GM12878 (cell line): ENCODE measurements around the gene RARRES2. TPM values are rescaled to one million over a fixed set of nuclear protein-coding genes. Genes with fewer than 3 reads are reported as not detected.

Experiments used
- ATAC-seq: fragments of 200-7000 bp; cut with Tn5 transposase; 3 replicates; pipeline ENCODE4 v1.9.1; 2020; ENCODE audit warnings: mild to moderate bottlenecking, moderate library complexity
- BruUV-seq: library from RNA; stranded (reverse); fragments of 400-500 nt; replicated peaks from 2 replicates; lab custom pipeline; 2021; lab: Mats Ljungman, UMichigan
- CTCF ChIA-PET: fragments of 300-600 bp; sonication (Branson Sonifier 250); formaldehyde crosslinking; extraction: SDS; loops from one replicate; lab custom pipeline; 2021; ENCODE audit warnings: inconsistent platforms; lab: Yijun Ruan, JAX
- POLR2A ChIA-PET: fragments of 350-600 bp; formaldehyde crosslinking; extraction: SDS; loops from one replicate; lab custom pipeline; 2021; ENCODE audit warnings: inconsistent platforms; lab: Charles Lee
- RAD21 ChIA-PET: fragments of 300-600 bp; sonication (Branson Sonifier 250); formaldehyde crosslinking; loops from one replicate; lab custom pipeline; 2023; ENCODE audit warnings: antibody characterized with exemption; ENCODE audit not compliant: unreplicated experiment; lab: Charles Lee
- SMC1A ChIA-PET: fragments of 300-600 bp; sonication (Branson Sonifier 250); formaldehyde crosslinking; loops from one replicate; lab custom pipeline; 2023; ENCODE audit not compliant: unreplicated experiment, uncharacterized antibody; lab: Charles Lee
- DNase-seq: peaks from one replicate; pipeline ENCODE4 v3.0.0-alpha.2; 2011; ENCODE audit warnings: low read depth, low spot score
- FAIRE-seq: peaks from 3 replicates; lab custom pipeline; 2011; peaks lifted over from hg19 to GRCh38; lab: Jason Lieb, UNC
- H2AFZ ChIP-seq: 2 replicates; pipeline ENCODE4 v1.6.0; 2011; ENCODE audit warnings: low read depth, low read length, control low read depth; ENCODE audit not compliant: control insufficient read depth
- H3K27ac ChIP-seq: 2 replicates; pipeline ENCODE4 v1.5.1; 2011; ENCODE audit warnings: control low read depth; ENCODE audit not compliant: control insufficient read depth, insufficient read depth
- H3K27me3 ChIP-seq, 2 experiments: replicated peaks in 1 of 2; 2 replicates each; pipeline versions ENCODE4 v1.6.0 to v1.6.1; 2011; ENCODE audit warnings: low read length in 1 of 2; ENCODE audit not compliant: control insufficient read depth in 2 of 2, insufficient read depth in 2 of 2
- H3K36me3 ChIP-seq, 2 experiments: 2 replicates each; pipeline ENCODE4 v1.5.1; 2011; ENCODE audit warnings: low read length in 1 of 2; ENCODE audit not compliant: control insufficient read depth in 2 of 2, insufficient read depth in 2 of 2
- H3K4me1 ChIP-seq: 2 replicates; pipeline ENCODE4 v1.6.1; 2011; ENCODE audit warnings: mild to moderate bottlenecking, low read length, moderate library complexity, mixed read lengths; ENCODE audit not compliant: control insufficient read depth, insufficient read depth
- H3K4me2 ChIP-seq: 2 replicates; pipeline ENCODE4 v1.6.0; 2011; ENCODE audit warnings: control low read depth; ENCODE audit not compliant: control insufficient read depth, insufficient read depth
- H3K4me3 ChIP-seq: fragments of 200-600 bp; sonication (generic); 2 replicates; pipeline ENCODE4 v1.5.1; 2016
- H3K79me2 ChIP-seq: 2 replicates; pipeline ENCODE4 v1.6.0; 2011; ENCODE audit warnings: low read length; ENCODE audit not compliant: control insufficient read depth, insufficient read depth
- H3K9ac ChIP-seq: 2 replicates; pipeline ENCODE4 v1.8.0; 2011; ENCODE audit warnings: low read length, control low read depth, mixed read lengths; ENCODE audit not compliant: control insufficient read depth, insufficient read depth
- H3K9me3 ChIP-seq: replicated peaks from 3 replicates; pipeline ENCODE4 v1.5.1; 2011; ENCODE audit warnings: mild to moderate bottlenecking, low read length; ENCODE audit not compliant: control insufficient read depth, insufficient read depth
- H4K20me1 ChIP-seq: 2 replicates; pipeline ENCODE4 v1.6.0; 2011; ENCODE audit not compliant: control insufficient read depth, insufficient read depth
- EP300 ChIP-seq, 2 experiments: fragments of 150-350 bp in 1 of 2; IDR thresholded peaks; 2 replicates each; pipeline ENCODE4 v1.6.1; 2011 to 2012; ENCODE audit warnings: low read depth in 2 of 2, low read length in 2 of 2, borderline replicate concordance in 1 of 2, improper control_type of control experiment in 1 of 2, inconsistent platforms in 1 of 2; ENCODE audit not compliant: control insufficient read depth in 1 of 2
- GABPA ChIP-seq: IDR thresholded peaks from 2 replicates; pipeline ENCODE4 v1.6.1; 2014; ENCODE audit warnings: antibody characterized with exemption, low read depth, mild to moderate bottlenecking, inconsistent platforms
- GATAD2B ChIP-seq: fragments of 450-650 bp; conservative IDR thresholded peaks from 2 replicates; pipeline ENCODE4 v1.6.1; 2017; ENCODE audit warnings: low read depth, mild to moderate bottlenecking, moderate library complexity
- IKZF1 ChIP-seq: fragments of 450-650 bp; conservative IDR thresholded peaks from 2 replicates; pipeline ENCODE4 v1.6.1; 2017; ENCODE audit warnings: antibody characterized with exemption, mild to moderate bottlenecking
- MTA2 ChIP-seq: fragments of 450-650 bp; IDR thresholded peaks from 2 replicates; pipeline ENCODE4 v1.6.1; 2016; ENCODE audit warnings: low read depth, mild to moderate bottlenecking, moderate library complexity
- NR2C2 ChIP-seq: IDR thresholded peaks from 2 replicates; pipeline ENCODE4 v1.6.1; 2011; ENCODE audit warnings: borderline replicate concordance, low read depth; ENCODE audit not compliant: control insufficient read depth, insufficient read length
- NR2F1 ChIP-seq: fragments of 450-650 bp; conservative IDR thresholded peaks from 2 replicates; pipeline ENCODE4 v1.6.1; 2017; ENCODE audit warnings: mild to moderate bottlenecking
- RAD21 ChIP-seq: IDR thresholded peaks from 2 replicates; pipeline ENCODE4 v1.6.1; 2011; ENCODE audit warnings: mild to moderate bottlenecking, low read depth, low read length, moderate library complexity; ENCODE audit not compliant: insufficient read depth
- RCOR1 ChIP-seq: conservative IDR thresholded peaks from 2 replicates; pipeline ENCODE4 v1.6.1; 2012; ENCODE audit warnings: low read depth, low read length, improper control_type of control experiment
- TCF3 ChIP-seq: IDR thresholded peaks from 2 replicates; pipeline ENCODE4 v1.6.1; 2012; ENCODE audit warnings: low read depth, mild to moderate bottlenecking, low read length, borderline replicate concordance; ENCODE audit not compliant: insufficient read depth
- WGBS: methylation state at CpG from one replicate; pipeline ENCODE4 v1.1.6; 2016; ENCODE audit warnings: low lambda C conversion rate; ENCODE audit not compliant: insufficient replicate concordance, insufficient coverage; ENCODE audit errors: missing lambda C conversion rate; 5-methylcytosine and 5-hydroxymethylcytosine counted together
- in situ Hi-C: fragments of 300-500 bp; cut with MboI; formaldehyde crosslinking; loops from 9 replicates; pipeline ENCODE4 v1.14.3; 2018; ENCODE audit warnings: mixed read lengths
- intact Hi-C: fragments of 100-400 bp; cut with micrococcal nuclease; formaldehyde crosslinking; loops from one replicate; pipeline ENCODE4 v1.14.2; 2022; ENCODE audit not compliant: unreplicated experiment
- polyA plus RNA-seq, 11 experiments: library from polyadenylated mRNA; depleted of rRNA in 4 of 11; unstranded in 6 of 11; stranded (reverse) in 5 of 11; fragments of >200 nt; fragmentation: Nextera tagmentation in 4 of 11; fragmentation: Illumina TruSeq in 1 of 11; extraction: Ambion mirVana in 4 of 11; extraction: Trizol in 1 of 11; gene quantifications; 1 replicate in 1 of 11; 2 replicates in 10 of 11; pipeline versions ENCODE4 v1.2.1 to v1.2.3, GENCODE V29; 2011 to 2016; ENCODE audit warnings: inconsistent platforms in 2 of 11, missing spikeins in 2 of 11, low read depth in 1 of 11
- total RNA-seq, 4 experiments: library from RNA; depleted of rRNA in 3 of 4; stranded (reverse); fragments of >200 nt in 3 of 4; fragmentation: Illumina TruSeq in 1 of 4; extraction: Trizol in 1 of 4; gene quantifications; 2 replicates each; pipeline versions ENCODE4 v1.2.1 to v1.2.3, GENCODE V29; 2013 to 2021
- TF ChIP-seq, protein P1 (sequence below): fragments of 450-650 bp; IDR thresholded peaks from 2 replicates; pipeline ENCODE4 v1.6.1; 2018; ENCODE audit warnings: borderline replicate concordance, mild to moderate bottlenecking; ENCODE audit not compliant: partially characterized antibody
- TF ChIP-seq, protein P2 (sequence below): fragments of 450-650 bp; IDR thresholded peaks from 2 replicates; pipeline ENCODE4 v1.6.1; 2018; ENCODE audit warnings: mild to moderate bottlenecking, low read depth, moderate library complexity; ENCODE audit not compliant: partially characterized antibody
- TF ChIP-seq, protein P3 (sequence below): fragments of 150-350 bp; IDR thresholded peaks from 2 replicates; pipeline ENCODE4 v1.6.1; 2014; ENCODE audit warnings: mild to moderate bottlenecking, low read depth, low read length

The RARRES2 gene
- total and polyA plus RNA-seq, 10 of the 15 experiments (the other 5 are each of a cell fraction or from before 2014, with no cell fraction given), result 0.13 to 2.2 (median 0.40) TPM; not detected in 3

DNA sequence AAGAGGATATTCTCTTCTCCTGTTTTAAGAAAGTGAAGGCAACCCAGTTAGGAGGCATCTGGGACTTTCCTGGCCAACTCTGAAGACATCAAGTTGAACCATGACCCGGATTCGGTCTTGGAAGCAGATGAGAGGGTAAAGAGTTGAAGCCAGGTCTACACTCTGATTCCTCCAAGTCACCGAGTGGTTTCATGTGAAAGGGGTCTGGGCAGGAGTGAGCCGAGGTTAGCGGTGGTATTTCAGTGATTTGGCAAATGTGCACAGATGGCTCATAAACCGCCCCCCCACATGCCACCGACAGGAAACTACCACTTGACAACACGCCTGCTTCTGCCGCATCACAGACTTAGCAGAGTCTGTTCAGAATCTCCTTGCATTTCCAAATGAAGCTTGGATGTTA, 15.8 kb upstream of the RARRES2 start (continued):
- 0 out of 2 replicates have a peak, but pooled peaks have one; percentile 42 for TF ChIP-seq TCF3
- 0 out of 2 replicates have a peak, but pooled peaks have one; percentile 12 for TF ChIP-seq MTA2
- TF ChIP-seq, all 136 proteins: peak for 9

DNA sequence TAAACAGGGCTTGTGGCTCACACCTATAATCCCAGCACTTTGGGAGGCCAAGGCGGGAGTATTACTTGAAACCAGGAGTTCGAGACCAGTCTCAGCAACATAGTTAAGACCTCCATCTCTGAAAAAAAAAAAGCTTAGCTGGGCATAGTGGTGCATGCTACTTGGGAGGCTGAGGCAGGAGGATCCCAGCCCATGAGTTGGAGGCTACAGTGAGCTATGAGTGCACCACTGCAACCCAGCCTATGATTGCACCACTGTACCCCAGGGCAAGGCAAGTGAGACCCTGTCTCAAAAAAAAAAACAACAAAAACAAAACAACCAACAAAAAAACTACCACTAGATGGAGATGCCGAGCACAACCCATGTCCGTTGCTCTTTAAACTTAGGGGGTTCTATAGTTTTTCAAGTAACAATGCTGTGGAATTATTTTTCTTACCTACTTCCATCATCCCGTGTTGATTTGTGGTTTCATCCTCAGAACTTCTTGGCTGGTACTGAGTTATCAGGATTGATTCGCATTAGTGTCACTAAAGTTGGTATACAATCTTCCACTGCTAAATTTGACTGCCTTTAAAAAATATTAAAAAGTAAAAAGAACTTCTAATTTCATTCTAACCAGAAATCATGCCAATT, 15.0 kb upstream of the RARRES2 start:
- RAD21 ChIA-PET, result interaction anchor here (0.9 to 4.7 kb wide), 11 partner anchors 10 to 68 kb away, joined by 3 to 26 read pairs (median 5); partner anchors contain the start of gene REPIN1
- peak; percentile 57 for FAIRE-seq
- no peaks in the 10 kb centered on the region for H3K9me3 ChIP-seq
- H3K36me3 ChIP-seq, result no peaks in the 10 kb centered on the region
- SMC1A ChIA-PET, result interaction anchor here (0.6 to 6.5 kb wide), 17 partner anchors 9 to 400 kb away, joined by 3 to 48 read pairs (median 6); a partner anchor contains a TSS
- in situ Hi-C loops, result no loop called here
- WGBS, result 16% methylated on average over 6 of the region's 6 CpGs
- H3K4me3 ChIP-seq, result no peak overlapping the region
- ATAC-seq, result peak; percentile 53
- H3K27ac ChIP-seq, result no peak overlapping the region
- no peaks in the 10 kb centered on the region for H3K79me2 ChIP-seq
- no TSS peak for BruUV-seq
- H3K4me2 ChIP-seq, result no peak overlapping the region
- no peak overlapping the region for H3K9ac ChIP-seq
- peak overlapping the region; percentile 72; the same call in 1 of the 2 replicates for H2AFZ ChIP-seq
- H3K4me1 ChIP-seq, result peaks cover 20% of the 10 kb centered on the region
- H3K27me3 ChIP-seq, result no peaks in the 10 kb centered on the region
- intact Hi-C loops, result loop anchor here (1.0 to 5.0 kb wide), 2 partner anchors 34 to 65 kb away; partner anchors contain the start of genes ACTR3C and LRRC61
- CTCF ChIA-PET, result interaction anchor here (0.7 to 4.9 kb wide), 23 partner anchors 10 to 1191 kb away, joined by 3 to 72 read pairs (median 10); a partner anchor contains a TSS
- POLR2A ChIA-PET, result interaction anchor here (0.7 to 1.6 kb wide), 5 partner anchors 10 to 62 kb away, joined by 3 to 5 read pairs (median 4); no protein-coding TSS in a partner anchor
- no peaks in the 10 kb centered on the region for H4K20me1 ChIP-seq
- DNase-seq, result no peak
- TF ChIP-seq GATAD2B (no peak), EP300 (IDR thresholded peaks at IDR 0.05; ENCODE audit: borderline replicate concordance in 1 of 2, control insufficient read depth in 1 of 2, low read depth in 2 of 2, low read length in 2 of 2) (no peak), GABPA (no peak), NR2C2 (no peak), RAD21 (peak; percentile 73), IKZF1 (no peak), RCOR1 (no peak), NR2F1 (no peak)
- TF ChIP-seq, protein P1, sequence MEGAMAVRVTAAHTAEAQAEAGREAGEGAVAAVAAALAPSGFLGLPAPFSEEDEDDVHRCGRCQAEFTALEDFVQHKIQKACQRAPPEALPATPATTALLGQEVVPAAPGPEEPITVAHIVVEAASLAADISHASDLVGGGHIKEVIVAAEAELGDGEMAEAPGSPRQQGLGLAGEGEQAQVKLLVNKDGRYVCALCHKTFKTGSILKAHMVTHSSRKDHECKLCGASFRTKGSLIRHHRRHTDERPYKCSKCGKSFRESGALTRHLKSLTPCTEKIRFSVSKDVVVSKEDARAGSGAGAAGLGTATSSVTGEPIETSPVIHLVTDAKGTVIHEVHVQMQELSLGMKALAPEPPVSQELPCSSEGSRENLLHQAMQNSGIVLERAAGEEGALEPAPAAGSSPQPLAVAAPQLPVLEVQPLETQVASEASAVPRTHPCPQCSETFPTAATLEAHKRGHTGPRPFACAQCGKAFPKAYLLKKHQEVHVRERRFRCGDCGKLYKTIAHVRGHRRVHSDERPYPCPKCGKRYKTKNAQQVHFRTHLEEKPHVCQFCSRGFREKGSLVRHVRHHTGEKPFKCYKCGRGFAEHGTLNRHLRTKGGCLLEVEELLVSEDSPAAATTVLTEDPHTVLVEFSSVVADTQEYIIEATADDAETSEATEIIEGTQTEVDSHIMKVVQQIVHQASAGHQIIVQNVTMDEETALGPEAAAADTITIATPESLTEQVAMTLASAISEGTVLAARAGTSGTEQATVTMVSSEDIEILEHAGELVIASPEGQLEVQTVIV, result no peak
- TF ChIP-seq, protein P2, sequence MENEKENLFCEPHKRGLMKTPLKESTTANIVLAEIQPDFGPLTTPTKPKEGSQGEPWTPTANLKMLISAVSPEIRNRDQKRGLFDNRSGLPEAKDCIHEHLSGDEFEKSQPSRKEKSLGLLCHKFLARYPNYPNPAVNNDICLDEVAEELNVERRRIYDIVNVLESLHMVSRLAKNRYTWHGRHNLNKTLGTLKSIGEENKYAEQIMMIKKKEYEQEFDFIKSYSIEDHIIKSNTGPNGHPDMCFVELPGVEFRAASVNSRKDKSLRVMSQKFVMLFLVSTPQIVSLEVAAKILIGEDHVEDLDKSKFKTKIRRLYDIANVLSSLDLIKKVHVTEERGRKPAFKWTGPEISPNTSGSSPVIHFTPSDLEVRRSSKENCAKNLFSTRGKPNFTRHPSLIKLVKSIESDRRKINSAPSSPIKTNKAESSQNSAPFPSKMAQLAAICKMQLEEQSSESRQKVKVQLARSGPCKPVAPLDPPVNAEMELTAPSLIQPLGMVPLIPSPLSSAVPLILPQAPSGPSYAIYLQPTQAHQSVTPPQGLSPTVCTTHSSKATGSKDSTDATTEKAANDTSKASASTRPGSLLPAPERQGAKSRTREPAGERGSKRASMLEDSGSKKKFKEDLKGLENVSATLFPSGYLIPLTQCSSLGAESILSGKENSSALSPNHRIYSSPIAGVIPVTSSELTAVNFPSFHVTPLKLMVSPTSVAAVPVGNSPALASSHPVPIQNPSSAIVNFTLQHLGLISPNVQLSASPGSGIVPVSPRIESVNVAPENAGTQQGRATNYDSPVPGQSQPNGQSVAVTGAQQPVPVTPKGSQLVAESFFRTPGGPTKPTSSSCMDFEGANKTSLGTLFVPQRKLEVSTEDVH, result no peak
- TF ChIP-seq, protein P3, sequence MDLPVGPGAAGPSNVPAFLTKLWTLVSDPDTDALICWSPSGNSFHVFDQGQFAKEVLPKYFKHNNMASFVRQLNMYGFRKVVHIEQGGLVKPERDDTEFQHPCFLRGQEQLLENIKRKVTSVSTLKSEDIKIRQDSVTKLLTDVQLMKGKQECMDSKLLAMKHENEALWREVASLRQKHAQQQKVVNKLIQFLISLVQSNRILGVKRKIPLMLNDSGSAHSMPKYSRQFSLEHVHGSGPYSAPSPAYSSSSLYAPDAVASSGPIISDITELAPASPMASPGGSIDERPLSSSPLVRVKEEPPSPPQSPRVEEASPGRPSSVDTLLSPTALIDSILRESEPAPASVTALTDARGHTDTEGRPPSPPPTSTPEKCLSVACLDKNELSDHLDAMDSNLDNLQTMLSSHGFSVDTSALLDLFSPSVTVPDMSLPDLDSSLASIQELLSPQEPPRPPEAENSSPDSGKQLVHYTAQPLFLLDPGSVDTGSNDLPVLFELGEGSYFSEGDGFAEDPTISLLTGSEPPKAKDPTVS, result no peak
